HG02973 (cell line): ENCODE measurements around the gene HOXB7.

ENCODE experiments used
- ATAC-seq: cut with Tn5 transposase; IDR thresholded peaks from one replicate; pipeline ENCODE4 v1.9.1; 2021; ENCODE audit warnings: moderate library complexity; ENCODE audit not compliant: unreplicated experiment

The HOXB7 gene

DNA sequence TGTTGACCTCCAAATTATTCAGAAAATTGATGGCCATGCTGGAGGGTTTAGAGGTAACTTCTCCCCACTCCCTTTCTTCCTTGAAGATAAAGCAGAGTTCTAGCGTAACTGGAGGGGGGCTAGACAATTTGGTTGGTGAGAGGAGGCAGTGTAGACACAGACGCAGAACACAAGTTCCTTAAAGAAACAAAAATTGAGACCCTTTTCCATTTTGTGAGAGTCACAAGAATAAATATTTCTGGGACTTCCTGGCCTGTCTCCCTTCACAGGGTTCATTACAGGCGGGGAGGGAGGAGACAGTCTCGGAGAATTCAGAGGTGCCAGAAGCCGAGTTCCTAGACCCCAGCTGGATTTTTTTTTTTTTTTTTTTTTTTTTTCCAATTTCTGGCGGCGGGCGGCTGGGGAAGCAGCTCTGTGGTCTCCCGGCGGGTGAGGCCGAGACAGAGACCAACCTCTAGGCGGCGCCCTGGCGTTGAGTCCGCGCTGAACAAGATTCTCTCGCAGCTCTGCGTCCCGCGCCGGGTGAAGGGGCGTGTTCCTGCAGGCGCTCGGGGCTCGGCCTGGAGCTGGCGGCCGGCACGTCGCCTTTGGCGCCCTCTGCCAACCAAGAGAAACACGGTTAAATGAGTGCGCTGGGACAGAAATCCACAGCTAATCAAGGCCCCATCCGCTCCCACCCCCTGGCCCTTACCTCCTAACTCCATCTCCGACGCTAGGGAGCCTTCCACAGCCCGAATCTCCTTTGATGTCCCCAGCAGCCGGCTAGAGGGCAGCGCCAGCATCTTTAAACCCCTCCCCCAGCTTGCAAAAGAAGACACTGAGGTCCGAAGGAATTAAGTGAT lies 25.6 kb upstream of the HOXB7 start:
- no peak for ATAC-seq

DNA sequence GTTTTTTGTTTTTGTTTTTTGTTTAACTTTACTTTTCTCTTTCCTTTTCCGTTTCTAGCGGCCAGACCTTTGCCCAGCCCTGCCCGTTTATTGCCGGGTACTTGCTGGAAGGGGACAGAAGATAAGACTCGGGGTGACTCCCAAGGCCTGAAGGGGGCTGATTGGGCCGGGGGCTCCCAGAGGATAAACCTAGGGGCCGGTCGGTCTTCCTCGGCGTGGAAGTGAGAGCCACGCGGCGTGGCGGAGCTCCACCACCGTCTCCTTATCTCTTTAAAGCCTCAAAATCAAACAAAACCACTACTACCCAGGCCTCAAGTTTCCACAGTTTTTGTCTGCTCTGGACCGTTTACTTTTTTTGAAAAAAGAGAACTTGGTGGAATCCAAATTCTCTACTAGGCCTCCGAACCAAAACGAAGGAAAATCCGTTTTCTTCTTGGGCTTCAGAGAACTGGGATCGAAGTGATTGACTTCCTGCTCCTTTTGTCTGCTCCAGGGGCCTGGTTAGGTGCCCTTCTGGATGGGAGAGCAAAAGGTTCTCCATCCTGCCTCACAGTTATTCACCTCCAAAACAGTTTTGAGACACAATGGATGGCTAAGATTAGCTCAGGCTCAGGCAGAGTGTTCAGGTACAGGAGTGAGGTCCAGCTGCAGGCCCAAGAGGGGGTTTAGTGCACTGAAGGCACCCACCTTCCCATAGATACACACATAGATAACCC lies 23.8 kb upstream of the HOXB7 start:
- no peak for ATAC-seq

DNA sequence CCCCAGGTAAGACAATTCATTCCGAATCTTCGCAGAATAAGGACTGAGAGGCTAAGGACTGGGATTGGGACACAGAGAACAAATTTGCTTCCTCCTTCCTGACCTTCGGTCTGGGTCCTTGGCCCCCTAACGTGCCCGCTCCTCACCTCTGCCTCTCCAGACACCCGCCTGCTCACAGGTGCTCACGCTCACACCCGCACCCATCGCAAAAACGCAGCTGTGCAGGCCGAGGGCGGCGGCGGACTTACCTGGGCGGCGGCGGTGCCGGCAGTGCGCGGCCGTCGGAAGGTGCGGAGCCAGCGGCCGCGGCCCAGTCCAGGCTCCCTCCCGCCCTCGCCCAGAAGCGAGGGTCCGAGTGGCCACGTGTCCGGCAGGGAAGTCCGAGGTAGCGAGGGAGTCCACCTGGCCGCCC lies 22.5 kb upstream of the HOXB7 start:
- ATAC-seq: no peak

DNA sequence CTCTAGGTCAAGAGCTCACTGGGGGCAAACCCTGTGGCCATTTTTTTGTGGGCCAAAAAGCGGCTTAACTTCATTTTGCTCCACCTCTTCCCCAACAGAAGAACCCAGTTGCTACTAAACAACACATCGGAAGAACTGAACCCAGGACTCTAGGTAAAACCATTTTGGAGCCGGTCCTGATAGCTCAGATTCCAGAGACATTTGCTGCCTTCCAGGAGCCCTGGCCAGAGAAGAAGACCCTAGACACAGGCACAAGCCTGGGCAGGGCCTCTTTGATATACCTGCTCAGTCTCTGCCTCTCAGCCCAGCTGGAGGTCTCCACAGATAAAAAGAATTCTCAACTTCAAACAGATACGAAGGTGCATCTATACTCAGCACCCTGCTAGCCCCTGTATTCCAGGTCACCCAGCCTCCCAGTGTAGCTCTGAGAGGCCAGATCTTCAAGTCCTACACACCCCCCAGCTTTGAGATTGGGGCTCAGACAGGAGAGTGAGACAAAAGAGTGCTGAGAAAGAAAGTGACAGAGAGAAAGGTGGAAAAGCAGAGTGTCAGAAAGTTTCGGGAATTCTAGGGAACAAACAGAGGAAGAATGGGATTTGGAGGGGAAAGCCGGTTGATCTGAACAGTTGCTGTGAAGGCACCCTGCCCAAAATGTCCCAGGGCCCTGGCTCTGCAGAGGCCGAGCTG lies 21.9 kb upstream of the HOXB7 start:
- ATAC-seq: no peak

DNA sequence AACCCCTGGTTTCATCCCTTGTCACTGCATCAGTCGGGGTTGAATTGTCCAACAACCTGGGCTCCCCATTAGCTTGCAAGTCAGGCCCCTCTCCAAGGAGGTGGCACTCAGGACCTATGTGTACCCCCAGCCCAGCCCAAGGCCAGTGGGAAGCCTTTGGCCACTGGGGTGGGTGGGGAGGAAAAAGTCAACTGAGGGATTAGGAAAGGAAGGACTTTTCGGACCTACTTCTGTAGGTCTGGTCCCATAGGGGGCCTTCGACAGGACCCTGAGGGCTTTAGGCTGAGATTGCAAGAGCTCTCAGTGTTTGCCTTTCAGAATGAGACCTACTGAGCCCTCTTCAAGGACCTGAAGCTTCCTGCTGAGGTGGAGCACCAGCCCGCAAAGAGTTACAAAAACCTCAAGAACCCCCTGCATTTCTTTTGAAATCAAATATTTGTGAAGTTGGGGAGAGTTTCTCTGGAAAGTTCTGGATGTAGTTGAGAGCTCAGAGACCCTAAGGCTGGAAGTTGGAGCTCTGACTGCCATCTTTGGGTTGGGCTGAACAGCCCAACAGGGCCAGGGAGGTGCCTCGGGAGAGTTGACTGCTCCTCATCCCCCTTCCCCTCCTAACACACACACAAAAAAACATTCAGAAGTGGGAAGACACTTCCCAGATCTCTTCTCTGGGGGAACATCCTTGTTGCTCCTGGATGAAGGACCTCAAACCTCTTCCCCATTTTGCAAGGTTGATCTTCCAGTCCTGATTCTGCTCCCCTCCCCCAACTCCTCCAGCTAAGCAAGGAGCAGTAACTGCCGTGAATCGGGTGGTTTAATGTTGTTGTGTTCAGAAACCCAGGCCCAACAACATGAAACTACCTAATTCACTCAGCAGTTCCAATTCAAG lies 21.1 kb upstream of the HOXB7 start:
- no peak for ATAC-seq

DNA sequence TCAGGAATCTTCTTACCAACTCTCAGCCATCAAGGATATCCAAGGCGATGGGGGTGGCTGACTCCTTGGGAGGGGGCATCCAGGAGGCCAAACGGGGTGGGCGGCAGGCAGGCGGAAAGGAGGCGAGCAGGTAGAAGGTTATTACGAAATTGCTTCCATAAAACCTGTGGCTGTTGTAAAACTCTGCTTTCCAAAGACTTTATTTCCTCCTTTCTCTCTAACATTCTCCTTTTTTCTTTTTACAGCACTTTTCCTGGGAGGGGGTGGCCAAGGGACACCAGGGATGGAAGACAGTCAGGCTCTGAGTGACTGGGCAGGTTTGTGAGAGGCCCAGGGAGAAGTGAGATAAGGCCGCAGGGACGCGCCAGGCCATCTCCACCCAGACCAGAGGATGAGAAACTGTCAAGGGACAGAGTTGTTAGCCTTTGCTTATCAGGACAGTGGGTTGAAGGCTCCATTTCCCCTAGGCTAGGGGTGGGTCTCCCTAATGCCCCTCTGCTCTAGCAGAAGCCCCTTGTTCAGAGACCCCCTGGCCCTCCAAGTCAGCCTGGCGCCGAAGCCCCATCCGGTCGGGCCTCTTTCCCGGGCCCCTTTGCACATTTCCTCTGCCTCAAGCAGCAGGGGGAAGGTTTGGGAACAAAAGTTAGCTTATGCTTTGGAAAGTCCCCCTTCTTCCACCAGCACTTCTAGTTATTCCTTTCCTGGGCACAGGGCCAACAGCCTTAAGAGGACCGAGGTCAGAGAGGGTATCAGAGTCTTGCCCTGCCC lies 20.3 kb upstream of the HOXB7 start:
- no peak for ATAC-seq

DNA sequence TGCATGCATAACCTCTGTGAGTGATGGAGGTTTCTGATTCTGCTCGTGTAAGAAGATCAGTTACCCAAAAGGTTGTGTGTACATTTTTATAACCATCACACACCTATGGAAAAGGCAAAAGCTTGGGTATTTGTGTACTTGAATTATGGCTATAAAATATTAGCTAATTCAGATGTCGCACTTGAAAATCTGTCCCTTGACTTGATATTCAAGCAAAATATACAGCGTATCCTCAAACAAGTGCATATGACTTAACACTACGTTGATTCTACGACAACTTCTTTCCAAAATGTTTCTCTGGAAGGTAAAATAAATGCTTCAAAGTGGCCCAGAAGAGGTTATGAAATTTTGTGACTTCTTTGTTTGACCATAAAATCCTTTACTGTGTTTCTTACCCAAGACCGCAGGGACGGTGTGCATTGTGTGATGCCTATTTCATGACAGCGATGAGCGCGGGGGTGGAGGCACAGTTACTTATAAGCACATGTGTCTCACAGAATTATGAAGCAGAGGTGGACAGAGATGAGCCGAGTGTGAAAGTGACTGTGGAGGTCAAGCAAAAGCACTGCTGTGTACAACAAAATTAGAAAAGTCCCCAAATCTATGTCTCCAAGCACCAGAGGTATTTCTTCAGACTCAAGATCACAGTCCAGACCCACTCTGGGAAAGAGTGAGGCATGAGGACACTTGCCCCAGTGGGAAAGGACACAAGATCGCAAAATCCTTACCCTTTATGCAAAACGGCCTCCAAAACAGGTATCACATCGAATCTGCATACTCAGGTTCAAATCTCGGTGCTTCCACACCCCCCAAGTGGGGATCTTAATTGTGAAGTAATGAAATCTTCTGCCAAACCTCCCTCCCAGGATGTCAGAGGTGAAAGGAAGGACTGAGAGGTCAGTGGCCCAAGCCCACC lies 19.4 kb upstream of the HOXB7 start:
- ATAC-seq: no peak

DNA sequence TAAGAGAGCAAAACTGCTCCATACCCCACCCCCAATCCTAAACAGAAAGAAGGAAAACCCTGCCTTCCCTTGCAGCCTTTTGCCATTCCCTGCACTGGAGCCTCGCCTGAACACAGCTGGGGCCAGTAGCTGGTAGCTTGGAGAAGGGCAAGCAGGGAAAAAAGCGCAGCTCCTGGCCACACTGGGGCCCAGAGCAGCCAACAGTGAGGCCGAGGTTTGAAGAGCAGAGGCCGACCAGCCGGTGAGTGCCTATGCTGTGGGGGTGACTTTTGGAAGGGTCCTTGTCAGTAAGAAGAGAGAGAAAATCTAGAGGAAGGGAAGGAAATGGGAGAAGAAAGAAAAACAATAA lies 18.6 kb upstream of the HOXB7 start:
- no peak for ATAC-seq

DNA sequence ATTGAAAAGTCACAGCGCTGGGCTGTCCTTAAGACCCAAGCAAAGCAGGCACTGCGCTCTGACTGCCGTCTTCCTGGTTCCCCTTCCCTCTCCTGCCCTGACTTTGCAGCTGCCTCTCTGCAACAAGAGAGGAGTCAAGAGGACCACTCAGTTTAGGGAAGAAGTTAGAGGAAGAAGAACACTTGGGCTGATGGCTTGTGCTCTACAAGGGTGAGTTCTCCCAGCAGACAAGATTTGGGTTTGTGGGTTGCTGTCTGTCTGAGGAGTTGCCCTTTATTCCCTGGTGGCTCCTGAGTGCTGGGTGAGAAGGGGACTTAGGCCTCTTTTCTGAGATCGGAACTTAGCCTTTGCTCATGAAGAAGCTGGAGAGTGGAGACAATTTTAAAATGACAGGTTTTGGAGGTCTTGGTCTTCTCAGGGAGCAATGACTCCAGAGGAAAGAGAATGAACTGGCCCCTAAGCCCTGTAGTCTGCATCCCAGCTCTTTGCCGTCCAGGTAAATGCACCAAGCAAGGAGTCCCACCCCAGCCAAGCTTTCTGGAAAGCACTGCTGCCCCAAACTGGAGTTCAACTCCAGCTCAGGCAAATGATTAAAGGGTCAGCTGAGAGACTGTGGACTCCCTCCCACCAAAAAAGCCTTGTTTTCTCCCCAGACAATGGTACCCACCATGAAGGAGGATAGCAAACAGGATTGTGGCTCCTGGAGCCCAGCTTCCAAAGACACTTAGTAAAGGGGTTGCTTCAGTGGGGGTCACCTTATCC lies 18.0 kb upstream of the HOXB7 start:
- no peak for ATAC-seq

DNA sequence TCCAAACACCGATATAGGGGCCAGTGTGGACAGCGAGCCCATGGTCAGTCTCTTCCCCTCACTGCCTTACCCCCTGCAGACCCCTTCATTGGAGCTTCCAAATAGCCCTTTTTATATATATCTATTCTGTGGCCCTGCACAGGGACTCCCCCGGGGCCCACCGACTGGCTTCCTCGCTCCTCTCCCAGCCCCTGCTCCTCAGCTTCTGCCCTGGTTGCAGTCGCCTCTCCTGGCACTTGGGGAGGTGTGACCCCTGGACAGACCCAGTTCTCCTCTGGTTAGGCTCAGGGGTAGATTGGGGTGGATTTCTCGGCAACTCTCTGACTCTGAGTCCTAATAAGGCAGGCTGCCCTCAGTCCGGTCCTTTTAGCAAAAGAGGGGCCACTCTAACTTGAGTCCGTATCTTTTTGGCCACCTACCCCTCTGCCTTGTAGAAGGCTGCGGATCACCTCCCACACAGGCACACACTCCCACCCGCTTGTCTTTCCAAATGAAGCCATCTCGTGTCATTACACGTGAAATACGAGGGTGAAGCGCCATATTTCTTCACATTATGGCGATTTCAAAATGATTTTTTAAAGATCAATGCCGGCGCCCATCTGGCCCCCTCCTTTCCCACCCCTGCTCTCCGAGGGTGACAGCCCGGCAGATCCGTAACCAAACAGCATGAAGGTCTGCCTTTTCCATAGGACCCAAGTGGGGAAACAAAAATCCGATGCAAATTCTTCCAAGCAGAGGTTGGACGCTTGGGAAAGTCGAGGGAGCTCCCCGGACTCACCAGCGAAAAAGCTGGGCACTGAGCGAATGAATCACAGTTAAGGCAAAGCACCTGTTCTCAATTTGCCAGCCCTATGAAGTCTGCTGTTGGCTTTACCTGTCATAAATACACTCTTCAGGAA lies 17.1 kb upstream of the HOXB7 start:
- ATAC-seq: no peak

DNA sequence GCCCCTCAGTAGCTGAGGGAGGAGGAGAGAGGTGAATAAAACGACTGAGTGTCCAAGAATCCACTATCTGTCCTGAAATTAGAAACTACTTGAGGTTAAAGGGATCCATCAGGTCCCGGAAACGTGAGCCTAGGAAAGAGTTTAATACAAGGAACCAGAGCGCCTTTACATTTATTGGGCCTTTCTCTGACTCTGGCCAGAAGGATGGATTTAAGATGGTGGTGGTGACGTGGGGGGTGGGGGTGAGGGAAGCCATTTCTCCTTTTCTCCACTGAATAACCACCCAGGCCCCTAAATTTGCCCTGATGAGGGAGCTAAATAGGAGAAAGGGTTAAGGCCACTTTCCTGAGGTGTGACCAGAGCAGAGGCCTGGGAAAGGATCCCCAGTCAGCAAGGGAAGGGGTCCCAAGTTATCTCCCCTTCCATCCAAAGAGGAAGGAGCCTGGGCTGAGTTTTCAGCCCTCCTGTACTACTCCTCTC lies 16.3 kb upstream of the HOXB7 start:
- ATAC-seq: no peak

DNA sequence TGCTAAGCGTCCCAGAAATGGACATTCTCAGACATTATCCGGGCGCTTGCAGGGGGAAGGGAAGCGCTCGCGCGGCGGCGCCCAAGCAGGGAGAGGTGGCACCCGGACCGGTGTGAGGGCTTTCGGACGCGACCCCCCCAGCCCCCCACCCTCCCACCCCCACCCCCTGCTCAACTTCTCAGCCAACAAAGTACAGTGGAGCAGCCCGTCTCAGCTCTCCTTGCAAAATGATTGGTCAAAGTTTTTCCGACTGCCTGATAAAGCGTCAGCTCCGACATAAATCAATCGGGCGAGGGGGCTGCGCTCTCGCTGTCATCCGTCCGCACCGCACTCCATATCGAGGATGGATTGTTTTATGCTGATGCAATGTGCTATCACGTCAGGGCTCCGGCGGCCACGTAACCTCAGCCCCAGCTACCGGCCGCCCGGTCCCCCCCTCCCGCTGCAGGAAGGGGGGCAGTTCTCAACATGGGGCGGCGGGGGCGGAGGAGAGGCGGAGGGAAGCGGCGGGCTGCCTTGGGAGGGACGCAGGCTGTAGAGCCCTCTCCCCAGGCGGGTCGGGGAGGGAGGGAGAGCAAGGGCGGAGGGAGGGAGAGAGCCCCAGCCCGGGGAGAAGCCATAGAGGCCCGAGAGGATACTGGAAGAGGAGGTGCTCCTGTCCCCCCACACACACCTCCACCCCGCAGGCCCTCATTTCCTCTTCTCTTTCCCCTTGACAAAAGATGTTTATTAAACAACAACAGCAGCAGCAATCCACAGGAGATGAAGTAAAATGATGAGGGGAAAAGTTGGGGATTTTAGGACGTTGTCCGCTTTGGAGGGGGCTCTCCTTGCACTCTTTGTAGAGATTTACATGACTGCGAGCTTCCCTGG lies 15.7 kb upstream of the HOXB7 start, which contains the start of gene HOXB9:
Gene HOXB9, minus strand, starts transcription at position 114 of the 873 bp plus-strand sequence. Its CDS starts 89 bp downstream, at position 25.
- ATAC-seq: no peak

DNA sequence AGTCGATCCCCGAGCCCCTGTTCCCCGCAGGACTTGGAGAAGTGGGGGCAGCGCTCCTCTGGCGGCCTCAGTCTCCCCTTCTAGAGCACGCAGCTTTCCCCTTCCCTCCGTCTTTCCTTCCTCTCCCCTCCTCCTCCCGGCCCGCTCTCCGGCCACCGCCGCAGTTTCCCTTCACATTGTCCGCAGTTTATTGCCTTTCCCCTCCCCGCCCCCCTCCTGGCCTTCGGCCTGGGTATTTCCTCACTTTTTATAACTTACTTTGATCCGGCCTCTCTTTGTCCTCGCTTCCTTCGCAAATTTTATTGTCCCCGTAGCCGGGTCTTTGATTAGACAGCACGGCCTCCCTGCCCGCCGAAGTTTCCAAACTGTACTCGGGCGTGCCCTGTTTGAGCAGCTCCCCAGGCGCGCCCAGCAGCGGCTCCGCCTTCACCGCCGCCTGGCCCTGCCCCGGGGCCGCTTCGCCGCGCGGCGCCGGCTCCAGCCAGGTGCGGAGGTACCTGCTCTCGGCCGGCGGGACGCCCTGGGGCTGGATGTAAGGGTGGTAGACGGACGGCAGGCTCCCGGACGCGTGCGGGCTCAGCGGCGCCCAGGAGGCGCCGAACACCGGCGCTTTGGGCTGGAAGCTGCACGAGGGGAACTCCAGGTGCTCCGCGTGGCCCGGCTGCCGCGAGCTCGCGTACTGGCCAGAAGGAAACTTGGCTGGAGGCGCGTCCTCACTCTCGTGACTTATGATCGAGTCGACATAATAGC lies 14.9 kb upstream of the HOXB7 start:
- ATAC-seq: no peak

DNA sequence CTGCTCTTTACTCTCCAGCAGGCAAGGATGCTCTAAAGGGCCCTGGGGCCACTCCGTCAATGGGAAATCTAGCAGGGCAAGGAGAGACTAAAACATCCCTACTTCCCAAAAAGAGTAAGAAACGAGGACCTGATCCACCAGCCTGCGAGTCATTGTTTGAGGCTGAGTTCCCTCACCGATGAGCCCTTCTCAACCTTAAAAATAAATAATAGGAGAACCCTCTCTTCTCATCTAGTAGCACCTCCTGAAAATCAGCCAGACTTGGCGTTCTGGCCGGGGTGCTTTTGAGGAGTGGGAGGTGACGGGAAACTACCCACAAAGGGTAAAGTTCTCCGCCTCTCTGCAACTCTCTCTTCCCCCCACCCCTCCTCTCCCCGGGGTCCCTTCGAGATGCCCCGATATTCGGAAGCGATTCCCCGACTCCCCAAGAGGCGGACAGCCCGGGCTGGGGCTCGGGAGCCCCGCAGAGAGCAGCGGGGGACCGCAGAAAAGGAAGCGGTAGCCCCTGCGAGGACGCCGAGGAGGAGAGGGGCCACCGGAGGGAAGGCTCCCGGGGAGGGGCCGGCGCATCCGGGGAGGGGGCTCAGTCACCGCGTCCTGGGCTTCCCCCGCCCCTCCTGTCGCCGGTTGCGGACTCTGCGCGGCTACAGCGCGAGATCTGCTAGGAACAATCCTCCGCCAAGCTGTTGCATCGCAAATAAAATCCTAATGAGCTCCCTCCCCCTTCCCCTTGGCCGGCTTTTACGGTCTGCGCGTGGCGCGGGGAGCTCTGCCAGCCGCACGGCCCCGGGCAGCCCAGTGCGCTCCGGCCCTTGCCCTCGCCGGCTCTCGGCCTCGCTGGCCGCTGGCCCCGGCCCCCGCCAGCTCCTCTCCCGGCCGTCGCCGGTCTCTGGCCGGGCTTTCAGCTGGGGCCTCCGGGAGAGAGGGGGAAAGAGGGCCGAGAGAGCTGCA lies 14.0 kb upstream of the HOXB7 start:
- no peak for ATAC-seq
